ENCODE measurements around the gene CFTR. TPM values are rescaled to one million over a fixed set of nuclear protein-coding genes. Genes with fewer than 3 reads are reported as not detected.

The CFTR gene
- total and polyA plus RNA-seq, 10 of the 15 experiments (the other 5 are each of a cell fraction or from before 2014, with no cell fraction given): 0.02 to 2.3 (median 0.21) TPM; not detected in 1

DNA sequence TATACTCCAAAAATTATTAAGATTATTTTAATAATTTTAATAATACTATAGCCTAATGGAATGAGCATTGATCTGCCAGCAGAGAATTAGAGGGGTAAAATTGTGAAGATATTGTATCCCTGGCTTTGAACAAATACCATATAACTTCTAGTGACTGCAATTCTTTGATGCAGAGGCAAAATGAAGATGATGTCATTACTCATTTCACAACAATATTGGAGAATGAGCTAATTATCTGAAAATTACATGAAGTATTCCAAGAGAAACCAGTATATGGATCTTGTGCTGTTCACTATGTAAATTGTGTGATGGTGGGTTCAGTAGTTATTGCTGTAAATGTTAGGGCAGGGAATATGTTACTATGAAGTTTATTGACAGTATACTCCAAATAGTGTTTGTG lies 80.2 kb downstream of the CFTR start:
- ATAC-seq (no peak), FAIRE-seq (no peak), DNase-seq (ENCODE audit: low read depth, low spot score) (no peak)
- no peak overlapping the region for H2AFZ ChIP-seq (ENCODE audit: control insufficient read depth, low read depth, low read length)
- no peak overlapping the region for H3K4me3 ChIP-seq
- H3K27ac ChIP-seq (ENCODE audit: control insufficient read depth, insufficient read depth): no peak overlapping the region
- no peaks in the 10 kb centered on the region for H3K36me3 ChIP-seq (ENCODE audit: control insufficient read depth in 2 of 2, insufficient read depth in 2 of 2, low read length in 1 of 2)
- H3K9me3 ChIP-seq (replicated peaks; ENCODE audit: control insufficient read depth, insufficient read depth, low read length): no peaks in the 10 kb centered on the region
- intact Hi-C loops (cut with micrococcal nuclease; ENCODE audit: unreplicated experiment) (no loop called here), in situ Hi-C loops (cut with MboI) (no loop called here)
- no peak overlapping the region for H3K9ac ChIP-seq (ENCODE audit: control insufficient read depth, insufficient read depth, low read length)
- H3K4me1 ChIP-seq (ENCODE audit: control insufficient read depth, insufficient read depth, low read length): no peaks in the 10 kb centered on the region
- no peaks in the 10 kb centered on the region for H4K20me1 ChIP-seq (ENCODE audit: control insufficient read depth, insufficient read depth)
- ChIA-PET SMC1A (ENCODE audit: uncharacterized antibody, unreplicated experiment) (interaction anchor here (0.9 to 1.9 kb wide), 5 partner anchors 10 to 128 kb away, joined by 3 to 7 read pairs (median 4); no protein-coding TSS in a partner anchor), RAD21 (ENCODE audit: unreplicated experiment) (no interaction called here), CTCF (interaction anchor here (0.7 to 1.3 kb wide), 4 partner anchors 9 to 156 kb away, joined by 3 to 4 read pairs (median 3); no protein-coding TSS in a partner anchor), POLR2A (interaction anchor here (0.5 kb wide), 1 partner anchor 136 kb away, joined by 5 read pairs; no protein-coding TSS in a partner anchor)
- H3K79me2 ChIP-seq (ENCODE audit: control insufficient read depth, insufficient read depth, low read length): no peaks in the 10 kb centered on the region
- no TSS peak for BruUV-seq (replicated peaks)
- no peaks in the 10 kb centered on the region for H3K27me3 ChIP-seq (replicated peaks in 1 of 2; ENCODE audit: control insufficient read depth in 2 of 2, insufficient read depth in 2 of 2, low read length in 1 of 2)
- no peak for TF ChIP-seq CBX3 (IDR thresholded peaks at IDR 0.05; ENCODE audit: borderline replicate concordance, low read depth)
- TF ChIP-seq ATF7 (IDR thresholded peaks at IDR 0.05; ENCODE audit: low read depth): 0 out of 2 replicates have a peak, but pooled peaks have one; percentile 17
- TF ChIP-seq ZNF384 (IDR thresholded peaks at IDR 0.05; ENCODE audit: borderline replicate concordance, low read depth, low read length): no peak
- no peak overlapping the region for H3K4me2 ChIP-seq (ENCODE audit: control insufficient read depth, insufficient read depth)

DNA sequence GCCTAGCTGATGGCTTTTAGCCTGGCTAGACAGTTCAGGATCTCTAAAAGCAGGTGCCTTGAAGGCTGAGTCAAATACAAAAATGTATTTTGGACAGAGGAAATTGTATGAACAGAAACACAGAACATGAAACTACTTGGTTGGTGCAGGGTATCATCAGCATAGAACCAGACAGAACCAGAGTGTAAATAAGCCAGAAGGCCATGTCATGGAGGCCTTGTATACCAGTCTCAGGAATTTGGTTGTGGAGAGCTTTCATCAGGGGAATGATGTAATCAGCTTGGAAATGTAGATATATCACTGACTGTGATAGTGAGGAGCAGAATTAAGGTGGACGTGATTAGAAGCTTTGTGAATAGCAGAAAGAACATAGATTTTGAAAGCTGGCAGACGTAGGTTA lies 82.9 kb downstream of the CFTR start:
- H4K20me1 ChIP-seq (ENCODE audit: control insufficient read depth, insufficient read depth): no peaks in the 10 kb centered on the region
- H3K79me2 ChIP-seq (ENCODE audit: control insufficient read depth, insufficient read depth, low read length): no peaks in the 10 kb centered on the region
- TF ChIP-seq EGR1 (IDR thresholded peaks at IDR 0.05; ENCODE audit: borderline replicate concordance in 1 of 2, low read depth in 2 of 2, low read length in 2 of 2): no peak
- no peak for TF ChIP-seq CREB1 (IDR thresholded peaks at IDR 0.05; ENCODE audit: low read depth)
- 0 out of 2 replicates have a peak, but pooled peaks have one; percentile 19 for TF ChIP-seq ATF7 (IDR thresholded peaks at IDR 0.05; ENCODE audit: low read depth)
- no peak for TF ChIP-seq BHLHE40 (IDR thresholded peaks at IDR 0.05; ENCODE audit: borderline replicate concordance in 1 of 2, low read depth in 2 of 2, low read length in 1 of 2)
- H3K9me3 ChIP-seq (replicated peaks; ENCODE audit: control insufficient read depth, insufficient read depth, low read length): no peaks in the 10 kb centered on the region
- H2AFZ ChIP-seq (ENCODE audit: control insufficient read depth, low read depth, low read length): no peak overlapping the region
- RAD21 ChIA-PET (ENCODE audit: unreplicated experiment): interaction anchor here (1.5 kb wide), 1 partner anchor 14 kb away, joined by 3 read pairs; no protein-coding TSS in a partner anchor
- no peak for DNase-seq (ENCODE audit: low read depth, low spot score)
- no peaks in the 10 kb centered on the region for H3K36me3 ChIP-seq (ENCODE audit: control insufficient read depth in 2 of 2, insufficient read depth in 2 of 2, low read length in 1 of 2)
- POLR2A ChIA-PET: interaction anchor here (1.3 kb wide), 1 partner anchor 26 kb away, joined by 3 read pairs; no protein-coding TSS in a partner anchor
- SMC1A ChIA-PET (ENCODE audit: uncharacterized antibody, unreplicated experiment): interaction anchor here (0.6 to 1.7 kb wide), 7 partner anchors 10 to 113 kb away, joined by 3 to 7 read pairs (median 3); no protein-coding TSS in a partner anchor
- no peak overlapping the region for H3K4me2 ChIP-seq (ENCODE audit: control insufficient read depth, insufficient read depth)
- H3K4me3 ChIP-seq: no peak overlapping the region
- no peaks in the 10 kb centered on the region for H3K4me1 ChIP-seq (ENCODE audit: control insufficient read depth, insufficient read depth, low read length)
- WGBS (ENCODE audit: insufficient coverage, insufficient replicate concordance, low lambda C conversion rate, missing lambda C conversion rate): 0% methylated on average over 2 of the region's 2 CpGs
- intact Hi-C loops (cut with micrococcal nuclease; ENCODE audit: unreplicated experiment) (no loop called here), in situ Hi-C loops (cut with MboI) (no loop called here)
- ATAC-seq: peak; percentile 68
- H3K27ac ChIP-seq (ENCODE audit: control insufficient read depth, insufficient read depth): no peak overlapping the region
- BruUV-seq (replicated peaks): no TSS peak
- no peaks in the 10 kb centered on the region for H3K27me3 ChIP-seq (replicated peaks in 1 of 2; ENCODE audit: control insufficient read depth in 2 of 2, insufficient read depth in 2 of 2, low read length in 1 of 2)
- FAIRE-seq: no peak
- H3K9ac ChIP-seq (ENCODE audit: control insufficient read depth, insufficient read depth, low read length): no peak overlapping the region
- CTCF ChIA-PET: no interaction called here

Measured in GM12878 (cell line).